Measurements from ENCODE around the gene CHST11. TPM values are rescaled to one million over a fixed set of nuclear protein-coding genes. Genes with fewer than 3 reads are reported as not detected.

The CHST11 gene
- total and polyA plus RNA-seq, 10 of the 15 experiments (the other 5 are each of a cell fraction or from before 2014, with no cell fraction given) = 1.9 to 38.1 (median 17.2) TPM

GRCh38 chr12:104466709-104467345 lies 10.1 kb downstream of the CHST11 start:
- Histone ChIP-seq H3K4me1 (ENCODE audit: control insufficient read depth, insufficient read depth, low read length) (peaks cover 61% of the 10 kb centered on the region), H4K20me1 (ENCODE audit: control insufficient read depth, insufficient read depth) (no peaks in the 10 kb centered on the region), H3K27ac (ENCODE audit: control insufficient read depth, insufficient read depth) (peak overlapping the region; percentile 62), H2AFZ (ENCODE audit: control insufficient read depth, low read depth, low read length) (no peak overlapping the region), H3K9me3 (replicated peaks; ENCODE audit: control insufficient read depth, insufficient read depth, low read length) (peaks cover 13% of the 10 kb centered on the region; the same call in 2 of the 3 replicates), H3K79me2 (ENCODE audit: control insufficient read depth, insufficient read depth, low read length) (peaks cover 95% of the 10 kb centered on the region), H3K9ac (ENCODE audit: control insufficient read depth, insufficient read depth, low read length) (peak overlapping the region; percentile 38; the same call in 1 of the 2 replicates), H3K27me3 (replicated peaks in 1 of 2; ENCODE audit: control insufficient read depth in 2 of 2, insufficient read depth in 2 of 2, low read length in 1 of 2) (no peaks in the 10 kb centered on the region), H3K4me2 (ENCODE audit: control insufficient read depth, insufficient read depth) (peak overlapping the region; percentile 62), H3K4me3 (no peak overlapping the region), H3K36me3 (ENCODE audit: control insufficient read depth in 2 of 2, insufficient read depth in 2 of 2, low read length in 1 of 2) (no peaks in the 10 kb centered on the region)
- SMC1A ChIA-PET (ENCODE audit: uncharacterized antibody, unreplicated experiment) = interaction anchor here (0.6 to 5.0 kb wide), 11 partner anchors 8 to 1803 kb away, joined by 3 to 36 read pairs (median 4); no protein-coding TSS in a partner anchor
- no peak for ATAC-seq
- RAD21 ChIA-PET (ENCODE audit: unreplicated experiment) = interaction anchor here (0.7 to 3.2 kb wide), 14 partner anchors 7 to 206 kb away, joined by 3 to 16 read pairs (median 4); no protein-coding TSS in a partner anchor
- no TSS peak for BruUV-seq (replicated peaks)
- POLR2A ChIA-PET = interaction anchor here (1.3 to 1.5 kb wide), 2 partner anchors 8 to 20 kb away, joined by 4 to 6 read pairs; no protein-coding TSS in a partner anchor
- CTCF ChIA-PET = interaction anchor here (1.0 to 2.5 kb wide), 6 partner anchors 7 to 174 kb away, joined by 3 to 11 read pairs (median 3); no protein-coding TSS in a partner anchor
- in situ Hi-C loops (cut with MboI) (no loop called here), intact Hi-C loops (cut with micrococcal nuclease; ENCODE audit: unreplicated experiment) (loop anchor here (10.0 kb wide), 2 partner anchors 408 to 638 kb away; partner anchors contain the start of gene WASHC4)
- no peak for DNase-seq (ENCODE audit: low read depth, low spot score)
- TF ChIP-seq SIN3A (IDR thresholded peaks at IDR 0.05; ENCODE audit: low read depth, low read length) (no peak), ZNF207 (IDR thresholded peaks at IDR 0.05; ENCODE audit: borderline replicate concordance) (no peak), RUNX3 (IDR thresholded peaks at IDR 0.05; ENCODE audit: low read length) (peak; percentile 43; the same call in 1 of the 2 replicates), PKNOX1 (IDR thresholded peaks at IDR 0.05) (peak; percentile 23; the same call in 1 of the 2 replicates)
- 98% methylated on average over 2 of the region's 2 CpGs for WGBS (ENCODE audit: insufficient coverage, insufficient replicate concordance, low lambda C conversion rate, missing lambda C conversion rate)
- FAIRE-seq = no peak
